COLO829 (cell line): ENCODE measurements around the gene EFNA3.

Experiments
- DNase-seq: peaks from one replicate; pipeline ENCODE4 v3.0.0; 2012; ENCODE audit warnings: low spot score

EFNA3 gene

GRCh38 chr1:155068599-155068998 is 10.0 kb upstream of the EFNA3 start:
- no peak for DNase-seq

DNA sequence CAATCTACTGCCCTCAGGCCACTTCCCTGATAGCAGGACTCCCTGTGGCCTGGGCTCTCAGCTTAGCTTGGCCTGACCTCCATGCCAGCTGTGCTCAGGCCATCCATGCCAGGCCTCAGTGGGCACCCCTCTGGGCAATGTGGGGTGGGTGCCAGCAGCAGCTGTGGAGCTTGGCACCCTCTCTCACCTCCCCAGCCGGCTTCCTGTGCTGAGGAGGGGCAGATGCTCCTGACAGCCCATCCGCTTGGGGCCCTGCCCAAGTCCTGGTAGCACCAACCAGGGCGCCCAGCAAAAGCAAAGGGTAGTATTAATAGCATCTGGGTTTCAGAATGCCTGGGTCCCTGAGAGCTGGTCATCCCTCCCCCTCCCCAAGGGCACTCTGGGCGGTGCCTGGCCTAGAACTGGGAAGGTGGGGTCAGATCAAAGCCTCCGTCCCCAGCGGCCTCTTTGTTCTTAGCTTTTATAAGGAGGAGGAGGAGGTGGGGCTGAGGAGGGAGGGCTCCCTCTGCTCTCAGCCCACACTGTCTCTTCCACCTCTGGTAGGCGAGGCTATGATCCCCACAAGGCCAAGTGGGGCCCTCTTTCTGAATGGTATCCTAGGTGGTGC is 9.0 kb upstream of the EFNA3 start:
- DNase-seq: no peak

DNA sequence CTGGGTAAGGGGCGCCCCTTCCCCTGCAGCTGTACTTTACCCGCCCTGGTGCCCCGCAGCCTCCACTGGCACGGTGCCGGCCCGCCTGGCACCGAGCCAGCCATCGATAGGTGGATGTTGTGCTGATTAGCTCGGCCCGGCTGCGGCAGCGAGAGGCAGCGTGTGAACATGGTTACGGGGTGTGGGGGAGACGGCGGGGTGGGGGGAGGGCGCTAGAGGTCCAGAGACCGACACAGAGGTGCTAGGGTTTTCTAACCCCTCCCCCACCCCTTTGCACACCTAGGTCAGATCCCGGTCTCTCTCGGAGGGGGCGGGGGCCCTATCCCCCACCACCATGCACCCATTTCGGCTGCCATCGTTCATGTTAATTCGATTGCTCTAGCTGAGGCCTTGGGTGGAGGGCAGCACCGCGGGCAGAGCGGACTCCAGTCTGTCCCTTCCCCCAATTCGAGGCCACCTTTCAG is 8.4 kb upstream of the EFNA3 start:
- DNase-seq: no peak

- no peak for DNase-seq
Measured at GRCh38 chr1:155070721-155071569, 7.7 kb upstream of the EFNA3 start.

DNA sequence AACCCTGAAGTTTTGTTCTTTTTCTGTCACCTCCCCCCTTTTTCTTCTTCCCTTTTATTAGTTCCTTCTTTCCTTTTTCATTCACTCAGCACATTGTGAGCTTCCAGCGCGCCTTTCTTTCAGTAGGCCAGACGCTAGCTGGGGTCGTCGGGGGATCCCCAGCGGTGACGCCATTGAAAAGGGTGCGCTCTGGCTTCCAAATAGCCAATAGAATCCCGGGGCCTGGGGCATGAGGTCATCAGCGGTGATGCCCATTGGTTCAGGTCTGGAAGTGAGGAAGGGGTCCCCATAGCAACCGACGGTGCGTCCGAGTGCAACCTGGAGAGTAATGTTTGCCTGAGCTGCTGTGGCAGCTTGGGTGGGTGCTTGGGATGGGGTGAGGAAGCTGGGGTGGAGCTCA is 6.9 kb upstream of the EFNA3 start:
- no peak for DNase-seq

DNA sequence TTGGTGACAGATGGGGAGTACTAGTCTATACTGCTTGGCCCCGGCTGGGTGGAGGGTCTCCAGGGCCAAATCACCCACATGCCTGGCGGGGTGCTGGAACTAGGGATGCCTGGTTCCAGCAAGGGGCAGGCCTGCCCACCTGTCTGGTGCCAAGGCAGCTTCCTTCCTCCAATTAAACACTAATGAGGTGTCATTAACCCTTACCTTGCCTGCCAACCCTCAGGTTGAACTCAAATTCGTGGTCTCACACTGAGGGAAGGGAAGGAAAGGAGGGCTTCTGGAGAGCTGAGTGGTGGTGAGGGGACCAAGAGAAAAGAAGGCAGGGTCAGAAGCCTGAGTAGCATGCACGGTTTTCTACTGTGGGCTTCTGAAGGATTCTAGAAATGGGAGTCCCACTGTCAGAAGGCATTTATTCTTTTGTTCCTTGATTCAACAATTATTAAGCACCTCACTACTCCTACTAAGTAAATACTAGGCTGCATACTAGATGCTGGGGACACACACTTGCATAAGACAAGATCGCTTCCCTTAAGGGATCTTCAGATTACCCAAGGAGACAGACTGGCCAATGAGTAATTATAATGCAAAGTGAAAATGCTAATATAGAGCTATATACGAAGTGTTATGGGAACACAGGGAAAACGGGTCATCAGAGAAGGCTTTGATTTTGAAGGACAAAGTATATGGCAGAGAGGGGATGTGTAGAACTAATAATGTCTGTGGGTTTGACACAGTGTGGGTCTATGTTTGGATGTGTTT is 5.9 kb upstream of the EFNA3 start:
- no peak for DNase-seq

DNA sequence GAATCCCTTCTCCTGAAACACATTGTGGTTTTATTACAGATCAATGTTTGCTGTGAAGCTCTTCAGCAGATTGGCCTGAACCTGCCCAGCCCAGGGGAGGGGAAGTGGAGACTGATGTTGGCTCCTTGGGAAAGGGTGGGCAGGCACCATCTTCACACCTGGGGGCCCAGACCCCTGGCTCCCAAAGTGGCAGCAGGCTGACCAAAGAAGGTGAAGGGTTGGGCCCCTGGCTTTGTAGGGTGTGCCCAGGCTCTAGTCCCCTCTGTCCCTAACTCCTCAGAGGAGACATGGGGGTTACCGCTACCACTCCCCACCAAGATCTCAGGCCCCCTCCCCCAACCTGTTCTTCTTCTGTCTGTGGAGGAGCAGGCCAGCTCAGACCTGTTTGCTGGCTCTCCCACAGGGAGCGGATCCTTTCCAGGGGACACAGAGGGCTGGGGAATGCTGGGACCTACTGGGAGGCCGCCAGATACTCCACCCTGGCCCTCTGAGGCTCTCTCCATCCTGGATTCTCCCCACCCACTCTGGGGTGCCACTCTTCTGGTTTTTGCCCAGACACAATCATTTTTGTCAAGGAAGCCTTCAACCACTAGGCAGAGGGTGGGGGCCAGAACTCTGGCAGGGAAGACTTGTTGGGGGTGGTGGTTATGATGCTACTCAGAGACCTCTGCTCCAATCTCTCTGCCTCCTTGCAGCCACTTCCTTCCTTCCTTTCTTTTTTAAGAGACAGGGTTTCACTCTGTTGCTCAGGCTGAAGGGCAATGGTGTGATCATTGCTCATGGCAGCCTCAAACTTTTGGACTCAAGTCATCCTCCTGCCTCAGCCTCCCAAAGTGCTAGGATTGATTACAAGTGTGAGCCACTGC is 5.0 kb upstream of the EFNA3 start:
- DNase-seq: no peak

DNA sequence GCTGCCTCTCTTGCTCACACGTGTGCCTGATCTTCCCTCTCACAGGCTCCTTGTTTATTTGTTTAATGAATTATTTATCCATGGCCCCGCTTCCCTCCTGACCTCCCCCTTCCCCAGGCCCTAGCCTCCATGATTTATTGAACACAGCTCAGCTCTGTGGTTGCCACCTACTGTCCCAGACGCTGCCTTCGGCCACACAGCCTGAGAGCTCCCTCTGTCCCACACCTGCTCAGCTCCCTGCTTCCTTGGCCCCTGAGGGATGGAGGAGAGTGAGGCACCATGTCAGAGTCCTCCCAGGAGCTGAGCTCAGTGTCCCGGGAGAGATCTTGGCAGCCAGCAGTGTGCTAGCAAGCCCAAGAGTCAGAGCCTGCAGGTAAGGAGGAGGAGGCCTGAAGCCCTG is 3.1 kb upstream of the EFNA3 start:
- no peak for DNase-seq

GRCh38 chr1:155076371-155076770 is 2.3 kb upstream of the EFNA3 start:
- no peak for DNase-seq

DNA sequence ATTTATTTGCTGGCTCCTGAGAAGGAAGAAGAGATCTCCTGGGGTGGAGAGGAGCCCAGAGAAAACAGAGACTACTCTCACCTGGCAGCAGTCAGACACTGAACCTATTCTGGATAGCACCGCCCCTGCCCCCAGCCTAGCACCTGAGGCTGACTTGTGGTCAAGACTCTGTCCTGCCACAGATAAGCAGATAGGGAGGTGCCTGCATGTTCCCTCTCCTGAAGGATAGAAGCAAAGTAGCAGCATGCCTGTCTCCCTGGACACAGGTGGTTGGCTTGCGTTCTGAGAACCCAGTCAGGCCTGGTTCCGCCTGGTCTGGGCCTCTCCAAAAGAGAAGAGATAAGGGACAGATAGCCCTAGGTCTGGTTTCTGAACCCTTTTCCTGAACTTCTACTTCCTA is 1.3 kb upstream of the EFNA3 start:
- DNase-seq: no peak

DNA sequence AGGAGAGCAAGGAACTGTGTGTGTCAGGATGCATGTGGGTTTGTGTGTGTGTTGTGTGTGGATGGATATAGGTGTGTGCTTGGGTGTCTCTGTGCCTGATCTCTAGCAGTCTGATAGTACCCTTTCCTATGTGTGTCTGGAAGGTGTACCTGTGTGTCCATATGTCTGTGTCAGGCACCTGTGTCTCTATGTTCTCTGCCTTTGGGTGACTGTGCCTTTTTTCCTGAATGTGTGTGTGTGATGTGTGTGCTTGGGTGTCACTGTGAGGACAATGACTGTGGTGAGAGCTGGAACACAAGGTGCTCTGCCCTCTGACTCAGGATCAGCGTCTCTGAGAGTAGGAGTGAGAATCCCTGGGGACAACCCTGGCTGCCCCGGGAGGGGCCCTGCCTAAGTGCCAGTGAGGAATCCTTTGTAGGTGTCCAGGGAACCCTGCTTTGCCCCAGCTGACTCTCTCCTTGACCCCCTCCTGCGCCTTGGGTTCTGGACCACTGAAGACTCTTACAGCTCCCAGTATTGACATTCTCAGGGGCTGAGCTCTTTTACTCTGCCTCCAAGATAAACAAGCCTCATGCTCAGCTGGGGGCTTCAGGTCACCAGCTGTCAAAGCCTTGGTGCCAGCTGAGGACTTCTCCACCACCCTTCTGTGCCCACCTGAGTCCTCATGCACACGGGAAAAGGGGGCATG is 735 bp upstream of the EFNA3 start:
- DNase-seq: no peak

- DNase-seq: no peak
Measured at GRCh38 chr1:155079210-155079486, 511 bp downstream of the EFNA3 start.

GRCh38 chr1:155079487-155080311 is 1.1 kb downstream of the EFNA3 start:
- DNase-seq: no peak

DNA sequence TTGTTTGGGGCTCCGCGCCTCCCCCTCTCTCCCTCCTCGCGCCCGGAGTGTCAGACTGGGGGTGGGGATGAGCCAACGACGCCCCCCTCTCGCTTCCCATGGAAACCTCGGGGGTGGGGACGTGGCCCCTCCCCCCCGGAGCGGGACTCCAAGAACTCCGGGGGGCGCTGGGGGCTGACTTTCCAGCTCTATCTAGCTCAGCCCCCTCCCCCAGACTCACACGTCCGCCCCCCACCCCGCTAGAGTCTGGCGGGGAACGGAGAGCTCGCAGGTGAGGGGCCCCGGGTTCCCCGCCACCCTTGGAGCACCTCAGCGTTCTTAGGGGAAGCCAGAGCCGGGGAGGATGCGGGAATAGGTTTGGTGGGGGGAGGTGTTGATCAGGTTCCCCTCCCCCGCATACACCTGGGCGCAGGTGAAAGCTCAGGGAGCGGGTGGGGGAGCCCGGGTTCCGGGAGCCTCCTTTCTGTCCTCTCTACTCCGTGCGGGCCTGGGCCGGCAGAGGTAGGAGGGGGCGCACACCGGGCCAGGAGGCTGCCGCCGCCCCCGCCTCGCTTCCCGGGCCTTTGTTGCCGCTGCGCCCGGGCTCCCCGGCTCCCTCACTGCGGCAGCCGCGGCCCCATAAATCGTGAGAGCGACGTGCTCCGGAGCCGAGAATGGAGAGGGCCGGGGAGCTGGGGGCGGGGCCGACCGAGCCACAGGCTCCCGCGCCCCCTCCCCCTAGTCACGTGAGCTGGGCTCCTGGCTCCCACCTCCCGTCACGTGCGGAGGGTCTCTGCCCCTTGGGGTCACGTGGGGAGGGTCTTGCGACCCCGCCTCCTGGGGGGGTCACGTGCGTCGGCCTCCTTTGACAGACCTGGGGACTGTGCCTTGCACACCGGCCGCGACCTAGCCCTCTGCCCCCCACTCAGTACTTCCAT is 1.9 kb downstream of the EFNA3 start:
- no peak for DNase-seq

- no peak for DNase-seq
Measured at GRCh38 chr1:155081472-155082300, 3.0 kb downstream of the EFNA3 start.

DNA sequence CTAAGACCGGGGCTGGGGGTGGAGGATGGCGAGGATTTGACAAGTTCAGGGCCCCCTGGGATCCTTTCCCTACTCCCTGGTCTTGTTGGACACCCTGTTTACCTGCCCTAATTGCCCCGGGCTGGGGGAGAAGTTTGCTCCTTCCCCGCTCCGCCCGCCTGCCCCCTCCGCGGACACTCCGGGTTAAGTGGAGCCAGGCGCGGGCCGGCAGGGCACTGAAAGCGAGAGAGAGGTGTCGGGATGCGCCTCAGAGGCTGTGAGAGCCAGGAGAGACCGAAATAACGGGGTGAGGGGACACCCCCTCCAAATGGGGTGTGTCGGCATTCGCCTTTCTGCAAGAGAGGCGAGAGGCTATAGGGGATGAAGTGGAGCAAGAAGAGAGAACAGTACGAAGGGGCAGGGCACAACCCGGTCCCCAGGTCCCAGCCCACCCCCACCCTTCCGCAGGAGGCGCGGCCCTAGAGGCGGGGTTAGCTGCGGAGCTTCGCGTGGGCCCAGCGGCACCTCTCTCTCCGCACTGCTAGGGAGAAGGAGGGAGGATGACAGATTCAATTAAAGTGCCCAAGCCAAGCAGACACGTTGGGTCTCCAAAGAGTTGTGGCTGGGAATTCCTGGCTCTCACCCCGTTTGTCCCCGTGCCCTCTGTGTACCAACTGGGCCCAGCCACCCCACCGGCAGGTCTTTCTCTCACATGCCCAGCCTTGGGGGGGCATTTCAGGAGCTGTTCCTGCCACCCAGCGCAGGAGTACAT is 3.8 kb downstream of the EFNA3 start:
- DNase-seq: no peak

- no peak for DNase-seq
Measured at GRCh38 chr1:155083052-155083541, 4.5 kb downstream of the EFNA3 start.
